Renal pelvis (tissue), 4 donors: ENCODE measurements around the gene PLK1. TPM values are rescaled to one million over a fixed set of nuclear protein-coding genes. Genes with fewer than 3 reads are reported as not detected.
"Not testable (repeated sequence)": the region's sequence is repeated elsewhere in the genome, so short reads cannot be mapped to it uniquely, and the experiment has no call there.

Source experiments
- DNase-seq: peaks from one replicate; pipeline ENCODE4 v3.0.0-alpha.2; 2013
- polyA plus RNA-seq, 3 donors: library from polyadenylated mRNA; unstranded; fragments of 120-200 nt; gene quantifications; one replicate each; pipeline ENCODE4 v1.2.1, GENCODE V29; 2013; ENCODE audit not compliant: insufficient read length in 3 of 3

The PLK1 gene
- polyA plus RNA-seq, 3 donors = 31.7 to 36.4 (median 31.8) TPM

- DNase-seq = no peak
These were observed 26.3 kb downstream of the PLK1 start for GRCh38 chr16:23704772-23705516.

- no peak for DNase-seq
These were observed 26.8 kb downstream of the PLK1 start for GRCh38 chr16:23705517-23705902.

- no peak for DNase-seq
These were observed 27.8 kb downstream of the PLK1 start for GRCh38 chr16:23706439-23706838.

- no peak for DNase-seq
These were observed 30.8 kb downstream of the PLK1 start for GRCh38 chr16:23709536-23709935.

GRCh38 chr16:23710008-23710407 lies 31.3 kb downstream of the PLK1 start:
- no peak for DNase-seq

GRCh38 chr16:23710504-23710903 lies 31.8 kb downstream of the PLK1 start:
- no peak for DNase-seq

- DNase-seq = no peak
These were observed 33.1 kb downstream of the PLK1 start for GRCh38 chr16:23711785-23712184.

- no peak for DNase-seq
These were observed 34.3 kb downstream of the PLK1 start, which contains the start of gene ERN2 for GRCh38 chr16:23712976-23713375. Gene ERN2, minus strand, starts transcription at chr16:23713222. Its CDS starts 35 bp downstream, at chr16:23713187.

GRCh38 chr16:23716484-23716883 lies 37.8 kb downstream of the PLK1 start:
- no peak for DNase-seq

GRCh38 chr16:23722613-23723240 lies 44.0 kb downstream of the PLK1 start:
- DNase-seq = not testable (repeated sequence)

GRCh38 chr16:23724096-23724784 lies 45.6 kb downstream of the PLK1 start:
- no peak for DNase-seq

GRCh38 chr16:23724785-23725131 lies 46.1 kb downstream of the PLK1 start:
- no peak for DNase-seq

GRCh38 chr16:23726710-23727109 lies 48.0 kb downstream of the PLK1 start:
- DNase-seq = no peak

- DNase-seq = no peak
These were observed 49.4 kb downstream of the PLK1 start for GRCh38 chr16:23728112-23728477.

GRCh38 chr16:23729503-23730424 lies 51.1 kb downstream of the PLK1 start:
- no peak for DNase-seq

GRCh38 chr16:23734176-23734893 lies 55.6 kb downstream of the PLK1 start:
- DNase-seq = no peak

- not testable (repeated sequence) for DNase-seq
These were observed 58.8 kb downstream of the PLK1 start for GRCh38 chr16:23737423-23738028.

GRCh38 chr16:23739516-23739915 lies 60.8 kb downstream of the PLK1 start:
- no peak for DNase-seq
